ENCODE measurements around the gene GMEB2.
"Not testable (repeated sequence)": the region's sequence is repeated elsewhere in the genome, so short reads cannot be mapped to it uniquely, and the experiment has no call there.

GMEB2 gene

GRCh38 chr20:63568986-63569949 lies 57.6 kb downstream of the GMEB2 start:
- no peak for DNase-seq

GRCh38 chr20:63568170-63568981 lies 58.5 kb downstream of the GMEB2 start:
- no peak for DNase-seq

DNA sequence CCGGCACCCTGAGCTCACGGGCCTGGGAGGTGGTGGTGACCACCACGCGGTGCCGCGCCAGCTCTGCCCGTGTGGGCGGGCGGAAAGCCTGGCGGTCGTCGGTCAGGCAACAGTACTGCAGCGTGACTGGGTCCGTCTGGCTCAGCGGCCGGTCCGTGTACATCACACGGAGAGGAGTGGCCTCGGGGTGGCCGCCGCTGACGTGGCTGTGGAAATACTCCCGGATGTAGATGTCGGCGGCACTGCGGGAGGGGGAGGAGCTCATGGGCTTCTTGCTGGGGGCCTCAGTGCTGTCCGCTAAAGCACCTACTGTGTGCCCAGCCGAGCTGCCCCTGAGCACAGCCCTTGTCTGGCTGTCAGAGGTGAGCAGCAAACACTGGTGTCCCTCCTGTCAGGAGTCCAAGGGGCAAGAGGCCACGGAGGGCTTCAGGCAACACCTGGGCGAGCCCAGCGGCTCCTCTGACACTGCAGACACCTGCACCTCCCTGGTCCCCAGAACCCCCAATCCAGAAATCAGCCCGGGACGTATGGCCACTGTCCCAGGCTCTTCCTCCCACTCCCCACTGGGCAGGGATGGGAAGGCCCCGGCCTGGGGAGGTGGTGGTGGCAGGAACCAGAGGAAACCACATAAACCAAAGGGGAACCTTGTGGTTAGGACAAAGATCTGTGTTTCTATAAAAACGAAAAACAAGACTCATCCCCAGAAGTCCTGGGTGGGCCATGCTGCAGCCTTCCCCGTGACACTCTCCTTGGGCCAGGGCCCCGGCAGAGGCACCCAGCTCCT lies 59.3 kb downstream of the GMEB2 start:
- peak; percentile 61 for DNase-seq

- DNase-seq, result peak; percentile 3
These were observed 59.8 kb downstream of the GMEB2 start for GRCh38 chr20:63567136-63567385.

DNA sequence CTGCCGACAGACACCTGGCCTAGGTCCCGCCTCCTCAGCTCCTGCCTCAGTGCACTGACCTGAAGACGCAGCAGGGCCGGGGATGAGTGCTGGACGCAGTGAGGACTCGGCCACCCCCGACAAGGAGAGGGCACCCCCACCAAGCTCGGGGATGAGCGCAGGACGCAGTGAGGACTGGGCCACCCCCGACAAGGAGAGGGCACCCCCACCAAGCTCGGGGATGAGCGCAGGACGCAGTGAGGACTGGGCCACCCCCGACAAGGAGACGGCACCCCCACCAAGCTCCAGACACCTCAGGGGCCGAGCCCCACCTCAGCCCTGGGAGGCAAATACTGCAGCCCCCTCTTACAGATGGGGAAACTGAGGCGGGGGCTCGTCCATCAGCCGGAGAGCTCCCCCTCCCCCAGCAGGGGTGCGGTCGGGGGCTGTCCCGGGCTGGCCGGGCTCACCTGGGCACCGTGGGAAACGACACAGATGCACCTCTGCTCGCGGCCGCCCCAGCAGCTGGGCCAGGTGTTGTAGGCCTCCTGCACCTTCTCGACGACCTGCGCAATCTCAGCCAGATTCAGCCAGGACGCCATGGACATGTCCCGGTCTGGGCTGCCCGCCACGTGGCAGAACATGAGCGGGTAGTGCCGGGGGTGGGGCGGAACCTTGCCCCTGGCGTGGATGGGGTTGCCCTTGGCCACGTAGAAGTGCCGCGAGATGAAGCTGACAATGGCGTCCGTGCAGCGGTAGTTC lies 60.3 kb downstream of the GMEB2 start:
- no peak for DNase-seq

GRCh38 chr20:63565699-63566335 lies 61.1 kb downstream of the GMEB2 start:
- DNase-seq, result no peak

DNA sequence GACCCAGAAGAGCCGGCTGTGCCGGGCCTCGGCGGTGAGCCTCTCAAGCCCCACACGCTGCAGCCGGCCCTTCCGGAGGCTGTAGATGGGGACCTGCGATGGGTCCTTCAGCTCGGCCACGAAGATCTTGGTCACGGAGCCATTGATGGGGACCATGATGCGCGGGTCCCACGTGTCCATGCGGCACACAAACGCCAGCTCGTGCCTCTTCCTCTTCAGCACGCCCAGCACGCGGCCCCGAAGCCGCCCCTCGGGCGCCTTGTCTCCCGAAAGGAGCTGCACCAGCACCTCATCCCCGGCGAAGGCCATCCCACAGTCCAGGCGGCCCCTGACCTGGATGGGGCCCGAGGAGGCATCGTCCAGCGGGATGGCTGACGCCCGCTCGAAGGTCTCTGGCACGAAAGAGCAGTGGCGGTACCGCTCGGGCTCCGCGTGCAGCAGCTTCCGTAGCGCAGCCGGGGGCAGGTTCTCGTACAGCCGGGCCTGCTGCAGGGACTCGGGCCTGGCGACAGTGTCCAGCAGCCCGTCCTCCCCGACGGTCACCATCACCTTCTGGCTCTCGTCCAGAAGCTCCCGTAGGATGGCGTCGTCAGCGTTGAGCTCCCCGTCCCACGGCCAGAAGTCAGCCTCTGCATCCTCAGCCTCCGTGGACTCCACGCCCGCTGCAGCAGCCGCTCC lies 61.7 kb downstream of the GMEB2 start:
- DNase-seq, result no peak

- DNase-seq, result no peak
These were observed 62.7 kb downstream of the GMEB2 start for GRCh38 chr20:63564036-63564810.

DNA sequence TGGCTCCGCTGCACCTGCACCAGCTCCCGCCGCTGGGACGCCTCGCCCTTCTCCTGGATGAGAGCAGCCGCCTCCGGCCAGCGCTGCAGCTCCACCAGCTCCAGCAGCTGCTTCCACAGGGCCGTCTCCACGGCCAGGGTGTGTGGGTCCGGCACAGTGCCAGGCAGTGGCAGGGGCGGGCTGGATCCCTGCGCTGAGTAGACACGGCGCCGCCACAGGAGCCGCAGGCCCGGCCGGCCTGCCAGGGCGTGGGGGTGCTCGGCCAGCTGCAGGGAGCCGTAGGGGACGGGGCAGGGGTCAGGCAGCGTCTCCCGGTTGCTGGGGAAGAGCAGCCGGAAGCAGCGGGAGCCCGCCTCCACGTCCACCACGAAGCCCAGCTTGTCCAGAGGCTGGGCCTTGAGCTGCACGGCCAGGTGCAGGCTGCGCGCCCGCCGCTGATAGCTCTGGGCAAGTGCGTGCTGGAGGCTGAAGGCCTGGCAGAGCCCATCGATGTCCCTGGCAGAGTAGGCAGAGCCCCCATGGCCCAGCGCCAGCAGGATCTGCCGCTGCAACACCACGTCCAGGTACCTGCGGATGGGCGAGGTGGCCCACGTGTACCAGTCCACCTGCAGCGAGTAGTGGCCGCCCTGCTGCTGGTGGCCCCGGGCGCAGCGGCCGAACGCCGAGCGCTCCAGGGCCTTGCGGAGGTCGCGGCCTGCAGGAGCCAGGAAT lies 63.5 kb downstream of the GMEB2 start:
- no peak for DNase-seq

GRCh38 chr20:63562461-63563224 lies 64.3 kb downstream of the GMEB2 start:
- no peak for DNase-seq

DNA sequence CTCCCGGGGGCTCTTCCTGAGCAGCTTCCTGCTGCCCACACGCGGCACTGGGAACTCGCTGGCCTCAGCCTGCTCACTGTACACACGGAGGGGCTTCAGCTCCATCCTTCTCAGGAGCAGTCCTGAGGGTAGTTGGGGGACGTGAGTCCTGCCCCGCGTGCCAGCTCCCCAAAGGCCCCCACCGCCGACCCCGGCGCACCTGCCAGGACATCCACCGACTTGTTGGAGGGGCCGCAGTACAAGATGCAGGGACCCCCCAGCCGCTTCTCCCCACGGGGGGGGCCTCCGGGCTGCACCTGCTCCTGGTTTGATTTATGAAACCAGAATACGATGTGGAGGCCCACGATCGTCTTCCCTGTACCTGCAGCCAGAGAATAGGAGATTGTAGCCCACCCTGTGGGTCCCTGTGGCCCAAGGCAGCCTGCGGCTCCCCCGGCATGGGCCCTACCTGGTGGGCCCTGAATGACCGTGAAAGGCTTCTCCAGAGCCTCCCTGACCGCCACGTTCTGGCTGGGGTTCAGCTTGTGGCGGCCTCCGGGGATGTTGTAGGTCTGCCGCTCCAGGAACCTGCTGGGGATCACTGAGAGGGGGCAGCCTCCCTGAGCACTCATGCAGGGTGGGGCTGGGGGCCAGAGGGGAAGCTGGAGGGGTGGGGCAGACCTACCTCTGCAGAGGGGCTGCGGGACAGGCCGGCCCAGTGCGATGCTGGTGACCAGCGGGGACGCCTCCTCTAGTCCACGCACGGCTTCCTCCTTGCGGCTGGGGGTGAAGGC lies 65.1 kb downstream of the GMEB2 start:
- DNase-seq, result no peak

DNA sequence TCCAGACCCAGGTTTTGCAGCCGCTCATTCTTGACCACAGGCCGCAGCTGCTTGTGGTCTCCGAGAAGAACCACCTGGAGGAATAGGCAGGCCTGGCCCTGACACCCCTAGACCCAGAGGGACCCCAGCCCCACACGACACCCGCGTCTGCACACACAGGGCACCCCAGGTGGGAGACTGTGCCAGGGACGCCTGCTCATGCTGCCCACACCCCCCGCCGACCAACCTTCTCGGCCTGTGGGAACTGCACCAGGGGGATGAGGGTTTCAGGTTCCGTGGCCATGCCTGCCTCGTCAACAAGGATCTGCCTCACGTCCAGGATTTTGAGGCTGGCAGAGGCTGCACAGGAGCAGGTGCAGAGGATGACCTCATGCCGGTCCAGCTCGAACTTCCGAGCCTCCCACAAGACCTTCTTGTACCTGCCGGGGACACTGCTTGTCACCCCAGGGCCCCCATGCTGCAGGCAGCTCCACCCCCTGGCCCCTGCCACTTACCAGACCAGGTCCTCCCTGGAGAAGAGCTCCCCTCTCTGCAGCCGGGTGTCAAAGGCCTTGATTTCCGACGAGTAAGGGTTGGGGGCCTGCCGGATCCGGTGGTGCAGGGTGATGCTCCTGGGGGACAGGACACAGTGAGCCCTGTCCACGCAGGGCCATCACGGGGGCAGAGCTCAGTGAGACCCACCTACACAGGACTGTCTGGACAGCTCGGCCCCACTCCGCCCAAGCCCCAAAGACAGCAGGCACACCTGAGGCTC lies 65.9 kb downstream of the GMEB2 start:
- DNase-seq, result no peak

DNA sequence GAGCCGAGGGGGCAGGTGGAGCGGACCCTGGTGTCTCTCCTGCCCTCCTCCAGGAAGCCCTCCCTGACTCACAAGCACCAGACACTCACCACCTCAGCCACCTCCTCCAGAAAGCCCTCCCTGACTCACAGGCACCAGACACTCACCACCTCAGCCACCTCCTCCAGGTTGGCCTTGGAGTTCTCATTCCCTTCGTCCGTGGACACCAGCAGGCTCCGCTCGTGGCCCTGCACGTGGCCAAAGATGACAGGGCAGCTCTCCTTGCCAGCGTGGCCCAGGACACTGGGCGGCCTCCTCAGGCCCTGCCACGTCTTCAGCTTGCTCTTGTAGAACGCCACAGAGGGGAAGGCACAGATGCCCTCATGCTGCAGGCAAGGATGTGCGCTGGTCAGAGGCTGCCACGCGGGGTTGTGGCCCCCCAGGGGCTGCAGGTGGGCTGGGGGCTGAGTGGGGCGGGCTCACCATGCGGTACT lies 66.5 kb downstream of the GMEB2 start:
- no peak for DNase-seq

- DNase-seq, result not testable (repeated sequence)
These were observed 67.2 kb downstream of the GMEB2 start for GRCh38 chr20:63559485-63560332.

DNA sequence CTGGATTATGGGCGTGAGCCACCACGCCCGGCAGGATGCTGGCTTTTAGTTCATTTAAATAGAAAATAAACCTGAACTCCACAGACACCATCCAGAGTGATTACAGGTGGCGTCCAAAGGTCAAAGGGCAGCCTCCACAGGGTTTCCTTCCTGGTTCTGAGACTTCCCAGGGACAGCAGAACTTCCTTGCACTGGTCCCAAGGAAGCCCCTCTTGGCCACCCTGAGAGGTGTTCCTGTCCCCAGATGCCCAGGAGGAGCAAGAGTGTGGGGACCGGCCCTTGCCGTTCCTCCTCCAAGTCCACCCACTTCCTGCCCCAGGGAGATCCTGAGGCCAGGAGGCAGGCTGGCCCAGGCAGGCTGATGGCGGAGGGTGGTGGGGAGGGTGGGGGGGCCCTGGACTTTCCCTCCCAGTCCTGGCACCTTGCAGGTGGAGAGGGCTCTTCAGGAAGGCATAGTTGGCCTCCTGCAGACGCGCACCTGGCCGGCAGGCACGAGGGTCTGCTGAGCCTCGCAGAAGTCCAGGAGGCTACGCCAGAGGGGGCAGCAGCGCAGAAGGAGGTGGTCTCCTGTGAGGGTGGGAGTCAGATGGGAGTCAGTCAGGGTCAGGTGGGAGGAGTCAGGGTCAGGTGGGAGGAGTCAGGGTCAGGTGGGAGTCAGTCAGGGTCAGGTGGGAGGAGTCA lies 68.0 kb downstream of the GMEB2 start:
- DNase-seq, result no peak

DNA sequence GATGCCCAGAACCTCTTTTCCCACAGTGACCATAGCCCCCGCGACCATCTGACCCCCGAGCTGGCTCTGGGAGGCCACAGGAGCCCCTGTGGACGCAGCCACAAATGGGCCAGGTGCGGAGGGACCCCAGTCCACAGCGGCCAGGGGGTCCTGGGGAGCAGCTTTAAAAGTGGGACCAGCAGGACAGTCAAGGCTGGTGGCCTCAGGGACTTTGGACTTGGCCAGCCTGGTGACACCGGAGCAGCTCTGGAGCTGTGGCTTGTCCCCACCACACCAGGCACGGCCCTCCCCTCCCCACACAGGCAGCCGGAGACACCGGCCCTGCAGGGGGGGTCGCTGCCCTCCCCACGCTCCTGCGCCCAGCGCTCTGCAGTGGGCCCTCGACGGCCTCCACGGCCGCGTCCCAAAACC lies 69.4 kb downstream of the GMEB2 start:
- no peak for DNase-seq
